Astrocyte (in vitro differentiated cells and primary cell): ENCODE results near the gene HOXA7.

Experiments used
- EZH2 ChIP-seq: IDR thresholded peaks from 2 replicates; pipeline ENCODE4 v1.6.1; 2012; ENCODE audit warnings: mild to moderate bottlenecking, low read length, inconsistent platforms; ENCODE audit not compliant: insufficient read depth
- TF ChIP-seq, protein P1 (sequence below): IDR thresholded peaks from 2 replicates; pipeline ENCODE4 v1.5.1; 2011; ENCODE audit warnings: low read depth, mild to moderate bottlenecking, inconsistent platforms, low read length, moderate library complexity; ENCODE audit not compliant: insufficient read depth

DNA sequence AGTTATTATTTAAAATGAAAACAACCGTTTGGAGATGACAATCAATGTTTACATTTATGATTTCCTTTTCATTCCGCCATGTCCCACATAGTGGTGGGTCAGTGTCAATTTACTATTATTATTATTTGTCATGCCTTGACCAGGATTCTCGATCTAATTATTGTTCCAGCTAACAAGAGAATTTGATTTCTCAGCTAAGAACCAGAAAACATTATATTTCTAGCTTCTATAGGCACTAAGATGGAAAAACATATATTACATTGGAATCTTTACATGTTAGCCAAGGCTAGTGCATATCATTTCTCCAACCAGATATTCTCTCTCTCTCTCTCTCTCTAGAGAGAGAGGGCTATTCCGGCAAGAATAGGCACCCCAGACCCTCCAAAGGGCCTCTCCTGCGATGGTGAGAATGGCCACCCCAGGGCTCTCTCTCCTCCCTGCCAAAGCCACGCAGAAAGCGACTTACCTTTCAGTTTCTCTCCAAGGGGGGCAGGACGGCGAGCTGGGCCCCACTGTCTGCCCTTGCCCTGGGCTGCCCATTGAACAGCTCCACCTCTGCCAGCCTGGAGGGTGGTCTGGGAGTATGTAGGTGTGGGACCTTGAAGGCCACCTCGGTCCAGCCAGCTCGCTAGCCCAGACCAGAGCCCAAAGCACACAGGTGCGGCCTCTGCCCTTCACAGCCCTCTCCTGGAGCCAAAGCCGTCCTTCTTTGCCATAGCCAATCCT lies 6.5 kb downstream of the HOXA7 start:
- TF ChIP-seq, protein P1, sequence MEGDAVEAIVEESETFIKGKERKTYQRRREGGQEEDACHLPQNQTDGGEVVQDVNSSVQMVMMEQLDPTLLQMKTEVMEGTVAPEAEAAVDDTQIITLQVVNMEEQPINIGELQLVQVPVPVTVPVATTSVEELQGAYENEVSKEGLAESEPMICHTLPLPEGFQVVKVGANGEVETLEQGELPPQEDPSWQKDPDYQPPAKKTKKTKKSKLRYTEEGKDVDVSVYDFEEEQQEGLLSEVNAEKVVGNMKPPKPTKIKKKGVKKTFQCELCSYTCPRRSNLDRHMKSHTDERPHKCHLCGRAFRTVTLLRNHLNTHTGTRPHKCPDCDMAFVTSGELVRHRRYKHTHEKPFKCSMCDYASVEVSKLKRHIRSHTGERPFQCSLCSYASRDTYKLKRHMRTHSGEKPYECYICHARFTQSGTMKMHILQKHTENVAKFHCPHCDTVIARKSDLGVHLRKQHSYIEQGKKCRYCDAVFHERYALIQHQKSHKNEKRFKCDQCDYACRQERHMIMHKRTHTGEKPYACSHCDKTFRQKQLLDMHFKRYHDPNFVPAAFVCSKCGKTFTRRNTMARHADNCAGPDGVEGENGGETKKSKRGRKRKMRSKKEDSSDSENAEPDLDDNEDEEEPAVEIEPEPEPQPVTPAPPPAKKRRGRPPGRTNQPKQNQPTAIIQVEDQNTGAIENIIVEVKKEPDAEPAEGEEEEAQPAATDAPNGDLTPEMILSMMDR, result no peak
- no peak for TF ChIP-seq EZH2
